Lower leg skin (tissue), 4 donors: ENCODE results near the gene GSE1. TPM values are rescaled to one million over a fixed set of nuclear protein-coding genes. Genes with fewer than 3 reads are reported as not detected.

ENCODE experiments used
- DNase-seq, 2 donors: peaks; one replicate each; pipeline ENCODE4 v3.0.0-alpha.2; 2019; ENCODE audit warnings: low spot score in 2 of 2
- H3K4me3 ChIP-seq: fragments of 200-600 bp; sonication (generic); 2 replicates; pipeline ENCODE4 v1.5.1; 2017; ENCODE audit warnings: mild to moderate bottlenecking, low read depth; ENCODE audit not compliant: poor library complexity, severe bottlenecking
- CTCF ChIP-seq, 3 donors: fragments of 450-650 bp; IDR thresholded peaks; one replicate each; pipeline ENCODE4 v1.5.1; 2016; ENCODE audit warnings: antibody characterized with exemption in 3 of 3, mild to moderate bottlenecking in 3 of 3, moderate library complexity in 2 of 3
- POLR2A ChIP-seq, 2 donors: fragments of 450-650 bp; IDR thresholded peaks; one replicate each; pipeline ENCODE4 v1.6.1; 2016 to 2017; ENCODE audit warnings: antibody characterized with exemption in 2 of 2, mild to moderate bottlenecking in 1 of 2, moderate library complexity in 1 of 2
- WGBS, 2 donors: methylation state at CpG; one replicate each; pipeline ENCODE4 v1.1.5; 2018; 5-methylcytosine and 5-hydroxymethylcytosine counted together
- intact Hi-C: fragments of 100-400 bp; cut with DNase I; formaldehyde crosslinking; loops from one replicate; pipeline ENCODE4 v1.15.0; 2023; ENCODE audit warnings: low total_unique reads
- total RNA-seq, 4 donors: library from RNA; depleted of rRNA; stranded (reverse); fragments of >200 nt; gene quantifications; one replicate each; pipeline ENCODE4 v1.1.0, GENCODE V29; 2016

GSE1 gene
- total RNA-seq, 4 donors from 2014 or later, result 62.9 to 113 (median 69.9) TPM

GRCh38 chr16:85644093-85644712, 31.1 kb downstream of the GSE1 start:
- 94 to 95% methylated on average over 21 of the region's 21 CpGs for WGBS, 2 donors
- TF ChIP-seq CTCF (IDR thresholded peaks at IDR 0.05) (no peak), POLR2A (IDR thresholded peaks at IDR 0.05) (no peak)
- DNase-seq, result no peak
- no peak overlapping the region for H3K4me3 ChIP-seq
- intact Hi-C loops, result no loop called here

- intact Hi-C loops, result no loop called here
- DNase-seq, result no peak
- 57 to 66% methylated on average over 13 to 18 of the region's 19 CpGs for WGBS, 2 donors
- H3K4me3 ChIP-seq, result no peak overlapping the region
- TF ChIP-seq POLR2A (IDR thresholded peaks at IDR 0.05) (no peak), CTCF (IDR thresholded peaks at IDR 0.05) (no peak)
These were observed 32.0 kb downstream of the GSE1 start for GRCh38 chr16:85645021-85645589.

GRCh38 chr16:85646358-85646907, 33.3 kb downstream of the GSE1 start:
- H3K4me3 ChIP-seq, result no peak overlapping the region
- no peak for DNase-seq
- intact Hi-C loops, result no loop called here
- 90 to 92% methylated on average over 14 to 15 of the region's 17 CpGs for WGBS, 2 donors
- TF ChIP-seq CTCF (IDR thresholded peaks at IDR 0.05) (no peak), POLR2A (IDR thresholded peaks at IDR 0.05) (no peak)

GRCh38 chr16:85646976-85647375, 33.9 kb downstream of the GSE1 start:
- intact Hi-C loops, result no loop called here
- 92 to 94% methylated on average over 15 of the region's 15 CpGs for WGBS, 2 donors
- no peak for DNase-seq
- no peak for TF ChIP-seq CTCF (IDR thresholded peaks at IDR 0.05)
- no peak for TF ChIP-seq POLR2A (IDR thresholded peaks at IDR 0.05)
- no peak overlapping the region for H3K4me3 ChIP-seq

- 89 to 91% methylated on average over 26 of the region's 26 CpGs for WGBS, 2 donors
- intact Hi-C loops, result no loop called here
- H3K4me3 ChIP-seq, result no peak overlapping the region
- no peak for TF ChIP-seq CTCF (IDR thresholded peaks at IDR 0.05)
- TF ChIP-seq POLR2A (IDR thresholded peaks at IDR 0.05), result no peak
- DNase-seq, result no peak
These were observed 35.1 kb downstream of the GSE1 start for GRCh38 chr16:85648070-85648714.
